Left hindlimb (tissue), 1 donor: ENCODE results near the gene CLNK.
A peak's percentile ranks its signal among the peaks of the same experiment; 100 is the strongest.

Experiments used
- DNase-seq: peaks from one replicate; pipeline ENCODE4 v3.0.0-alpha.2; 2018

CLNK gene

DNA sequence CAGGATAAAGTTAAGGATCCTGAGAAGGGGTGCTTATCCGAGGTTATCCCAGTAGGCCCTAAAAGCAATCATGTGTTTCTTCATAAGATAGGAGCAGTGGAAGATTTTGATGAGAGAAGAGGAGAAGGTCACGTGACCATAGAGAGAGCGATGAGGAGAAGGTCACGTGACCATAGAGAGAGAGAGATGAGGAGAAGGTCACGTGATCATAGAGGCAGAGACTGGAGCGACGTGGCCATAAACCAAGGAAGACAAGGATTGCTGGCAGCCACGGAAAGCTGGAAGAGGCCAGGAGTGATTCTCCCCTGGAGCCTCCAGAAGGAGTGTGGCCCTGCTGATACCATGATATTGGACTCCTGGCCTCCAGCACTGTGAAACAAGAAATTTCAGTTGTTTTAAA, 188.9 kb downstream of the CLNK start:
- no peak for DNase-seq

DNA sequence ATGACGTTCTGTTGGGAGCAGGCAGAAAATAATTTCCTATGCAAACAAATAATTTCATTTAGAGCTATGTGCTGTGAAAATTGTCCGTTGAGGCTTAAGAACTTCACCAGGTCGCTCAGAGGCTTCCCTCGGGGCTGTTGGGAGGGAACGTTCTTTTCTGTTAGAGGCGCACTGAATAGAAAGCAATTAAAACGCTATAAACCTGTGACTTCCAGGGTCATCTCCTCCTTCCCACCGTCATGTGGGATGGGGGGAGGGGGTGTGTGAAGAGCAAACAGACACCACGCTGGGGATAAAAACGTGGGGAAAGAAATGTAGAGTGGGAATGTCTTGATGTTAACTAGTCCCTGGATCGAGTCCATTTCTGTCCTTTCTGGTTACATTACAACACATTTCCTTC, 192.1 kb downstream of the CLNK start:
- no peak for DNase-seq

DNA sequence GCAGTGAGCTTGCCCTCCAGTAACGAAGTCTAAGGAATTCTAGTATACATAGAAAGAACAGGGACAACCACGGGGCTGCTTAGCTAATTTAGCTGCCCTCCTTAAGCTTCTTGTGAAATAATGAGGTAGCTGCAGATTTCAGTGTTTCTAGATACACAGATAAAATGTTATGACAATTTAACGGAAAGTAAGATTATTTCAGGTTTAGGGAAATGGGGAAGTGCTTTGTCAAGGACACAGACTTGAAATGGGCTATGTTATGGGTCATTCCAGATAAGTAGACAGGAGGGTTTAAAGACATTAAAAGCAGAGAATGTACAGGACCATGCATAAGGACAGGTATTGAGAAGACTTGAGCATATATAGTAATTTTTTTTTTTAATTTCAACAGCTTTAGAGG, 193.2 kb downstream of the CLNK start:
- no peak for DNase-seq

DNA sequence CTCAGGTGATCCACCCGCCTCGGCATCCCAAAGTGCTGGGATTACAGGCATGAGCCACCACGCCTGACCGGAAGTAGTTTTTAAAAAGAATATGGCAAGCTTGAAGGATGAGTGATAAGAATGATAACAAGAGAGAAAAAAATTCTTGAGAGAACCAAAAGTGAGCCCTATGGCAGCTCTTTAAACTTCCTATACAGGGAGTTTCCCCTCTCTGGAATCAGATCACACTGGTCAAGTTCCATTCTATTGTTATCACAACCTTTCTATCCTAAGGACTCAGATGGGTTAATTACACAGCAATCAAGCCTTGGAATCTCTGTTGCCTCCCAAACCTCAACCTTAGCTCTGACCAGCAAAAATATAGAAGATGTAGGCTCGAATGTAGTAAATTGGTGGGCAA, 193.6 kb downstream of the CLNK start:
- DNase-seq: no peak

DNA sequence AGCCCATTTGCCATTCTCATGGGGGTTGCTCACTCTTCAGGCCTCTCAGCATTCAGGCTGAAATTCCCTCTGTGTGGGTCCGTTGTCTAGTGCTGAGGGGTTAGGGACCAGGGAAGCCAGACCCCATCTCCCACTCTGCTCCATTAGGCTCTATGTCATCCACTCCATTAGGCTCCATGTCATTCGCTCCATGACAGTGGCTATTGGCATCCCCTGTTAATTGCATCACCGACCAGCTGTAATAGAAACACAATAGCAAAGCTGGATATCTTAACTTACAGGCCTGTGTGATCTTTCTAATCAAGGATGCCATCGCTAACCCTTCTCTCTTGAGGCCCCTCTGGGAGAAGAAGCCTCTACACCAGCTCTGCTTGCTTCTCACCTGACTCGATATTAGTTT, 201.7 kb downstream of the CLNK start:
- no peak for DNase-seq

DNA sequence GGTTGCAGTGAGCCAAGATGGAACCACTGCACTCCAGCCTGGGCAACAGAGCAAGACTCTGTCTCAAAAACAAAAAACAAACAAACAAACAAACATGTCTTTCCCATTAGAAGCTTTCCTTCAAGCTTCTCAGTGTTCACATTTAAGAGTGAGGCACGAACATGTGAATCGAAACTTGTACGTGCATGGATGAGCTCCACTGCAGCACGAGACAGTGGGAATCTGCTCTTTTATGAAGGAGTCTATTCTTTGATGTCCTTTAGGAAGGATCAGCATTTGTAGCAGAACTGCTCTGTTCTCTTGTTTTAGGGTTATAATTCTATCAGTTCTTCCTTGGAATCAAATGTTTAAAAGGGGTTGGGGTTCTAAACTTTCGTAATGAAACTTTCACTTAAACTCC, 204.0 kb downstream of the CLNK start:
- no peak for DNase-seq

DNA sequence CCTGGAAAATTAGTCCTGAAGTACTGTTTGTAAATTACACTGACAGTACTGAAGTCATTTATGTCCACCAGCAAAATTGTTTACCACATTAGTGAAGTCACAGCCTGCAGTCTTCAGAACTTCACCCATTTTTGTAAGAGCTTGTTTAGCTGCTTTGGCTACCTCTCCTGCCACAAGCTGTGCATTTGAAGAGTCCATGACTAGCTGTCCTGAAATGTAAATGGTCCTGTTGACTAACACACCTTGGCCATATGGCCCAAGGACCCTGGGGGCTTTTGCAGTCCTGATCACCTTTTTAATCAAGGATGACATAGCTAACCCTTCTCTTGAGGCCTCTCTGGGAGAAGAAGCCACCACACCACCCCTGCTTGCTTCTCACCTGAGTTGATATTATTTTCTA, 205.9 kb downstream of the CLNK start:
- no peak for DNase-seq

DNA sequence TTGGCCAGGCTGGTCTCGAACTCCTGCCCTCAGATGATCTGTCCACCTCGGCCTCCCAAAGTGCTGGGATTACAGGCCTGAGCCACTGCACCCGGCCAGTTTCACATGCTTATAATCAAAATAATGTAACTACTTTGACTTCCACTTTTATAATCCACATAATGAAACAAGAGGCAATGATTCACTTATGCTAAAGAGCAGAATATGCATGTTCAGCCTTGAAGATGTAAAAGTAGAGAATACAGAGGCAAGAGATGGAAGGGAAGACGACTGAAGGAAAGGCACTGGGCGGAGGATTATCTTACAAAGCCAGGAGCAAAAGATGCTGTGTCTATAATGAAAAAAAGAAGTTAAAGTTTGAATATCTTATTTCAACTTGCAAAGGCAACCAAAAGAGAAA, 214.1 kb downstream of the CLNK start:
- DNase-seq: no peak

DNA sequence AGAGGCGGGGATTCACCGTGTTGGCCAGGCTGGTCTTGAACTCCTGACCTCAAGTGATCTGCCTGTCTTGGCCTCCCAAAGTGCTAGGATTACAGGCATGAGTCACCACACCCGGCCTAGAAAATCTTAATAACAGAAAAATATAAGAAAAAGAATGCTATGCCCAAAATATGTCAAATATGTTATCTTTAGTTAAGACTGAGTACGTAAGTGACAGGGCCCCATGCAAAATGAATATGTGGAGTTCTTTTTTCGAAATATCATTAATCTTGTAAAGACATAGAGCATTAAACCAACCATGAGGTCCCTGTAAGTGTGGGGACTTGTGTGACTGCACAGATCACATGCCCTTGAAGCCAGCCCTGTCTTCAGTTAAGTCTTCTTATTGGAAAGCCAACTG, 218.4 kb downstream of the CLNK start:
- DNase-seq: no peak

DNA sequence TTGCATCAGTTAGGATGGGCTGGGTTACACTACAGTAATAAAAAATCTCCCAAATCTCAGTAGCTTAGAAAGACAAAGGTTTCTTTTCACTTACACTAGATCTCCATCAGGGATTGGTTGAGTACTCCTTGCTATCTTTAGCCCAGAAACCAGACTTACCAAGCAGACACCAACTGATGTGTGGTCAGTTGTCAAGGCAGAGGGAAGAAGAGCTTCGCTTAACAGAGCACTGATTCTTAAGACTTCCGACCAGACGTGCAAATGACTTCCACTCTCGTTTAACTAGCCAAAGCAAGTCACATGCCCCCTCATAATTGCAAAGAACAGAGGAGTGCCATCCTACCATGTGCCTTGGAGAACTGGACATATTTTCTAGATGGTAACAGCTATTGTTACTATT, 221.7 kb downstream of the CLNK start:
- DNase-seq: no peak

DNA sequence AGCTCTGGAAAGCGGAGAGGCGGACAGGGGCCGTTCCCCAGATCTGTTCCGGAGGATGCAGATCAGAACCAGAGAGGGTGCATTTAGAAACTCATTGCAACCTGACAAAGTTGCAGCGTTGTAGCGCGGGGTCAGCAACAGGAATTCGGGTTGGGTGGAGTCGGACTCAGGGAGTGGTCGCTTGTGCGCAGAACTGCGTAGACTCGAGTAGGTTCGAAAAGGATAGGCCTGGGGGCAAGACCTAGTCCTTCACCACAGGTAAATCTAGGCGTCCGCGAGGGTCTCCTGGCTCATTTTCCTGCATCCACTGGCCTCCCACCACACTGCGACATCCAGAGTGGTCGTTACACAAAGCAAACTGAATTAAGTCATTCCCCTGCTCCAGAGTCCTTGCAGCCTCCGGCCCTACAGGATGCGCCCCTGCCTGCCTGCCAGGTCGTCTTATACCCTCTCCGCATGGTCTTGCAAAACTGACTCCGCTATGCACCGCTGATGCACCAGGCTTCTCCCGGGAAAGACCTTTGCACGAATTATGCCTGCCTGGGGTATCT, 222.6 kb downstream of the CLNK start:
- no peak for DNase-seq

DNA sequence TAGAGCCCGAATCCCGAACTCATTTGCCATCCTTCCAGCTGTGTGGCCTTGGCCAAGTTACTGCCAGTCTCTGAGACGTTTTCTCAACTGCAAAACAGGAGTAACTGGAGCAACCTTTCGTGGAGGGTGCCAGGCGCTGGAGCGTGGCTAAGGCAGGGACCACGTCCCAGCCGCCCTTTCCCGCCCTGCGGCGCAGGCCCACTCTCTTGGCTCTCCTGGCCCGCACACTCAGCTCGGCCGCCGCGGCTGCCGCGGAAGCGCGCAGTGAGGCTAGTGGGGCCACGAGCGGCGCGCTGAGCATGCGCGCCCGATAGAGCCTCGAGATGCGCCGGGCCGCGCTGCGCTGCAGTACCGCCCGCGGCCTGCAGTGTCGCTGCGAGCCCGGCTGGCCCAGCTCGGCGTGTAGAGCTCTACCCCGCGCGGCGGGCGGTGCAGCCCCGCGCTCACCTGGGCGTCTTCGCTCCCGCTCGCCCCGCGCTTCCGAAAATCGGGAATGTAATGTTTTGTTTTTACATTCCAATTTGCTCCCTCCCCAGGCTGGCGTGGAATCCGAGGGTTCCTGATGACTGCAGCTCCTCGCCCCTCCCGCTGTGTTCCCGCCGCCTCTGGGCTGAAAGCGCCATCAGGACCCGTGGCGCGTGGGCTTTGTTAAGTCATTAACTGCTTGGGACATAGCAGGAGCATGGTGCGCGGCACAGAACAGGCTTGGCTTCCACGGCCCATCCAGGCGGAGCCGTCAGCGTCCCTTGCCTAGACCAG, 223.3 kb downstream of the CLNK start:
- DNase-seq: peak; percentile 75

DNA sequence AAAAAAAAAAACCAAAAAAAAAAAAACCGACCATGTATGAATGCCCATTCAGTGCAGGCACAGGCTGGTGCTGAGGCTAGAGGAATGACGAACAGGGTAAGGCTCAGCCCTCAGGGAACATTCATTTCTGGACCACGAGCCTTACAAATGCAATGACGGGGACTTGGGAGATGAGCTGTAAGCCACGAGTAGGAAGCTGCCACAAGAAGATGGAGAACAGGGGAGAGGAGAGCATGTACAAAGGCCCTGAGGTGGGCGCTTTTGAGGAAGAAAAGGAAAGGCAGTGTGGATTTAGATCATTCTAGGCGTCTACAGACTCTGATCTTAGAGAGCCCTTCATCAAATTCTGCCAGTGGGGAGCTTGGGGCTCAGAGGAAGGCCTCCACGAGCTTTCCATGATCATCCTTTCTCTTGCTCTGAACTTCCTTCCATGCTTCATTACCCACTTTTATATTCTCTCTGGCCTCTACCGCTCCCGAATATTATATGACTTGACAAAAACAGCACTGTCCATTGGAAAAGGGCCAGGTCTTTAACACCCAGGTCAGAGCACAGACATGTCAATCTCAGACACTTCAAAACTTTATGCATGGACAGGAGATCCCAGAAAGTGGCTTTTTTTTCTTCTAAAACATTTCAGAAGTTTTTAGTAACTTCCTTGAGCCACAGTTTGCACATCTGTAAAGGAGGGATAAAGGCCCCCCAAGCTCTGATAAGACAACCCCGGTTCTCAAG, 224.1 kb downstream of the CLNK start:
- no peak for DNase-seq

DNA sequence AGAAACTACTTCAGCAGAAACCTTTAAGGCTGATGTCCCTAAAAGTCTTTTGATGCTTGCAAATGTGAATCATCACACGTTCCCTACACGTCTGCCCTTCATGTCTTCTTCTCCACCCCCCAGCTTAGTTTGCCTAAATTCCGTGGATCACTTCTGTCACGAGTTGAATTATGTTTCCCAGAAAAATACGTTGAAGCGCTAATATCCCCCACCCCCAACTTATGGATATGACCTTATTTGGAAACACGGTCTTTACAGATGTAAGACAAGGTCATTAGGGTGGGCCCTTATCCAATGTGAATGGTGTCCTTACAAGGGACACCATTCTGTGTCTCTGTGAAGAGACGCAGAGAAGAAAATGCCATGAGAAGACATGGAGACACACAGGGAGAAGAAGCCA, 225.3 kb downstream of the CLNK start:
- no peak for DNase-seq

DNA sequence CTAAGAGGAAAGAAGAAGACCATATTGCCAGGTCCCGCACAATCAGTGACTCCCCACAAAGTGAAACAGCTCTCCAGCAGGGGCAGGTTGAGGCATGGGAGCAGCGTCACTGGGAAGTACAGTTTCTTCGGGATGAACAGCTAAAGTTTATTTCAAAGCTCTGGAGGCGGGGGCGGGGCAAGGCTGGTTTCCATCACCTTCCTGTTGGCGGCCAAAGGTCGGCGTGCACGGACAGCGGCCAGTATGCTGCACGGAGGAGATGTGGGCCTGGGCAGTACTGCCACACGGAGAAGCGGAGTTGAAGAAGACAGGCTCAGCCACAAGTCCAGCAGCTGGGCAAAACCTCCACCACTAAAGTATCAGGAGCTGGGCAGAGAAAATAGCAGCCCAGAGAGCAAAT, 226.4 kb downstream of the CLNK start:
- DNase-seq: no peak

DNA sequence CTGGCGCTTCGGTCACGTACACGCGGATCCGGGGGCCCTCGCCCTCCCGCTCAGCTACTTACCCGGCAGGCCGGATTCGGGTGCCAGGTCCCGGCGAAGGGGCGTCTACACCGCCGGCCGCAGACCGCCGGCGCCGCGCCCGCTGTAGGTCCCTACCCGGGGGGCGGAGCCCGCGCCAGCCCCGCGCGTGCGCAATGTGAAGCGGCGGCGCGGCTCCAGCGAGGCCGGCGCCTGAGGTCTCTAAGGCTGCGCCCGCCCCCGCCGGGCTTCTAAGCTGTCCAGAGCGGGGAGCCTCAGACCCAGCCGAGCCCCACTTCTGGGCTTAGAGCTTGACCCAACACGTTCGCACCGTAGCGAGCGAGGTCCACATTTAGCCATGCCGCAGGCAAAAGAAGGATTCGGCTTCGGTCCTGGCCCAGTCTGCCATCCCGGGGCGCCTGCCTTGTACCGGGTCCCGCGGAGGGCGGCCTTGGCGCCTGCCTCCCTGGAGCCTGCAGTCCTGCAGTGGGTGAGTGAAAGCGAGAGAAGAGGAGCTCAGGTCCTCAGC, 227.2 kb downstream of the CLNK start, which contains the start of gene ZNF518B:
ZNF518B (minus strand) TSS at position 172 of the 547 bp plus-strand sequence. CDS start 11,098 bp downstream, outside the sequence.
- DNase-seq: peak; percentile 83

DNA sequence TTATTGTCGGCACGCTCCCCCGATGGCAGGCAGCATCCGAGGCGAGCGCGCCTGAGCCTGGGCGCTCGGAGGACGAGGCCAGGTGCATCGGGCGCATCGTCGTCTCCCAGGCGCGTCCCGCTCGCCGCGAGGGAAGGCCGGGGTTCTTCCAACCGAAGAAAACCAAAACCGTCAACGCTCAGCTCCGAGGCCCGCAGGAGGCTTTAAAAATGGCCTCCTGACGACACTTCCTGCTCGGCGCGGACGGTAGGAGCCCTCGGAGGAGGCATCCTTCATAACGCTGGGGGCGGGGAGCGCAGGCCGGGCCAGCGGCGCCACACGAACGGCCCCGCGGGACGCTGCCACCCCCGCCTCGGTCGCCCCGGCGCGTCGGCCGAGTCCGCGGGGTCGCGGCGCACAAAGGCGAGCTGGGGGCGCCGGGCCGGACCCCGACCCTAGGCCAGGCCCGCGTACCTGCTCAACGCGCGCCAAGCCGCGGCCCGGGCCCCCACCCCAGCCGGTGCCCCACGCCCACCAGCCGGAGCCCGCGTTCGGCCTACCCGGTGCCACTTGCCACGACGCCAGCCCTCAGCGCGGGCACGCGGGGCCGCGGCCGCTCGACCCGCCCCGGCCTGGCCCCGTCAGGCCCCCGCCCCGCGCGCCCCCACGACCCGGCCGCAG, 227.8 kb downstream of the CLNK start:
- peak; percentile 74 for DNase-seq

DNA sequence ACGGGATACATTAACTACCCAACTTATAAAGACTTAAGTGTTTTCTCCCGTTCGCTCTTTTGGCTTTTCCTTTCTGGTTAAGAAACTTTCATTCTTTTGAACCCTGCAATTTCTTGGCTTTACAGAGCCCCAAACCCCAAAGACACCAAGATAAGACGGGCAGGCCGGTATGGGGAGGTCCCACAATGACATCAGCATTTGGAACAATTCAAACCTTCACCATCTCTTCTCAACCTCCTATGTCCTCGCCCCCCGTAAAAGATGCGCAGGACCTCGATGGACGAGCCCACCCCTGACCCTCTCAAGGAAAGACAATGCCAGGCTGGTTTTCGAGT, 228.3 kb downstream of the CLNK start:
- no peak for DNase-seq

DNA sequence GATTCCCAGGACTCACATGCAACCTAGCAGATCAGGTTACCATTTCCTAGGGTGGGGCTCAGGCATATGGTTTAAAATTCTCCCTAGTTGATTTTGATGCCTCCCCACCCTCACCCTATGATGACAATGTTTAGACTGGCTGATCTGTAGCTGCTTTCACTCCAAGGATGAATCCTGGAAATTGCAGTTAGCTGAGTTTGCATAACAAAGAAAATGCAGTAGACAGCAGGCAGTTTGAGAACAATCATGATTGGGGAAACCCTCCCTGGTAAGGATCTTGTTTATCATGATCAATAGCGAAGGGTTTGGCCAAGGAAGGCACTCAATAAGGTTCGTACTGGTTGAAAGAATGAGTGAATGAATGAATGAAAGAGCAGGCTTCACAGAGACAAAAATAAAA, 229.4 kb downstream of the CLNK start:
- no peak for DNase-seq

DNA sequence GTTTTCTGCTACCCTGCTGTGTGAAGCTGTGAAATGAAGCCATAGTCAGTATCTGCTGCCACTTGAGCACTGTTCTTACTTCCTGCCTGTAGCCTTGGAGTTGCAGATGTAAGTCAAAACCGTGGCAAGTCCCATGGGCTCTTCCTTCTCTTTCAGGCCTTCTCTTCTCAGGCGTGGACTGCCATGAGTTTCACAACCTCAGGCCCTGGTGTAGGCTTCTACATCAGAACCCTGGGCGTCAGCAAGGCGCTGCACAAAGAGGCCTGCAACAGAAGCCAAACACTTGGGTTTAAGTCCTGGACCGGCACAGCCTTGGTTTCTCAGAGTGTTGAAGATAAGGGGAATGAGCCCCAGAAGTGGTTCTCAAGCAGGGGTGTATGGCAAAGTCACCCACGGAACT, 229.8 kb downstream of the CLNK start:
- no peak for DNase-seq

DNA sequence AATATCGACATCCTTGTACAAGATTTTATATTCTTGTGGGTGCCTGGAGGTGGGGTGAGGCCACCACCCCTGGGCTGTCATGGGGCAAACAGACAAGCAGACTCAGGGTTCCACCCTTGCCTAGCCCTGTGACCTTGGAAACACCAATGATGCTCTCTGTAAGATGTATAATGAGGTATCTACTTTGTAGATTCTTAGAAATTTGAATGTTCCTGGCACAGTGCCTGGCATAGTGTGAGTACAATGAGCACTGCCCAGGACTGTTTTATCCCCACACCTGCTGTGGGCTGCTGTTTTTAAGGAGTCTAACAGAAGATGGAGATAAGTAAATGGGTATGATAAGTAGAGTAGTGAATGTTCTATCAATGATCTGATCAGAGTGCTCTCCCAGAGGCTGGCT, 230.4 kb downstream of the CLNK start:
- DNase-seq: no peak

DNA sequence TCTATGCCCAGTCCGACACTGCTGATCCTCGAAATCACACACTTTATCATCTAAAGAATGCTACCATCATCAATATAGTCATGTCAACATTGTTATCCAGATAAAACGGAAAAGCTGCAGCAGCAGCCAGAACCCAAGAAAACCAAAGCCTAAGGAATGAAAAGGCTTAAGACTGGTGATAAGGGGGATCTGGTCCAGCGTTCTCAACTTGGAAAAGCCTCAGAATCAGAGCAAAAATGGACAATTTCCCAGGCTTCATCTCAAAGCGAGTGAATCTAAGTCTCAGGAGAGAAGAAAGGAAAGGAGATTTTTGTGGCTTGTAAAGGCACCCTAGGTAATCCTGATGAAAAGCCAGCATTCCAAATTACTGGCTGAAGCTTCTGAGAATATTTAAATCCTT, 235.6 kb downstream of the CLNK start:
- no peak for DNase-seq

DNA sequence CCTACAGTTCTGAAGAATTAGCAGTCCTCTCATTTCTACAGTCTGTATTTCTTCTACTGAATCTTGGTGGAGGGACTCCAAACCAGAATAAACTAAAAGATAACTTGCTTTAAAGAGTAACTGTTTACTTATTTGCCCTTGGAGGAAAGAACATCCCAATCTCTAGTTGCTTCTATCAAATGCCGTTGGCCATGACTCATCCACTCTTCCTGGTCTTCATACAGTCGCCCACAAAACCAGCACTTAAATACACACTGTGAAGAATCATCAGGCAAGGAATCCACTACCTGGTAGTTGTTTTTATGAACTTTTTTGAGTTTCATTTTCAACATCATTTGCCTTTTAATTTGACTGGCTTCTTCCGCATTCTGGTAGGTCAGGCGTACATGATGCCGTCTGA, 241.6 kb downstream of the CLNK start:
- no peak for DNase-seq

DNA sequence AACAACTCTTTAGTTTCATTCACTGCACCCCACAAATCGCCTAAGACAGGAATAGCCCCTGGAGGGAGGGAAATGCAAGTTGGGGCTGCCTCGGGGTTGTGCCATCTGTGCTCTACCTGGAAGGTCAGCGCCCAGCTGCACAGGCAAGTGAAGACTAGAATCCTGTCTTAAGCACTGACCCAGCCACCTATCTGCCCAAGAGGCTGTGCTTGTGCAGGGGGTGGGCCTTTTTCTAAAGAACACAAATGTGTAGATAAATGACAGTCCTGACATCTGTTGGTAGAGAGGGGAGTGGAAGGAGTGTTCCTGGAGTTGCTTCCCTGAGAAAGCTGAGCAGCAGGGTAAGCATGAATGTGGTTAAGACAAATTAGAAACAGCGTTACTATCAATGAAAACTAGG, 243.1 kb downstream of the CLNK start:
- no peak for DNase-seq
